Measurements from ENCODE around the gene CD6.

The CD6 gene, protein sequence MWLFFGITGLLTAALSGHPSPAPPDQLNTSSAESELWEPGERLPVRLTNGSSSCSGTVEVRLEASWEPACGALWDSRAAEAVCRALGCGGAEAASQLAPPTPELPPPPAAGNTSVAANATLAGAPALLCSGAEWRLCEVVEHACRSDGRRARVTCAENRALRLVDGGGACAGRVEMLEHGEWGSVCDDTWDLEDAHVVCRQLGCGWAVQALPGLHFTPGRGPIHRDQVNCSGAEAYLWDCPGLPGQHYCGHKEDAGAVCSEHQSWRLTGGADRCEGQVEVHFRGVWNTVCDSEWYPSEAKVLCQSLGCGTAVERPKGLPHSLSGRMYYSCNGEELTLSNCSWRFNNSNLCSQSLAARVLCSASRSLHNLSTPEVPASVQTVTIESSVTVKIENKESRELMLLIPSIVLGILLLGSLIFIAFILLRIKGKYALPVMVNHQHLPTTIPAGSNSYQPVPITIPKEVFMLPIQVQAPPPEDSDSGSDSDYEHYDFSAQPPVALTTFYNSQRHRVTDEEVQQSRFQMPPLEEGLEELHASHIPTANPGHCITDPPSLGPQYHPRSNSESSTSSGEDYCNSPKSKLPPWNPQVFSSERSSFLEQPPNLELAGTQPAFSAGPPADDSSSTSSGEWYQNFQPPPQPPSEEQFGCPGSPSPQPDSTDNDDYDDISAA

GRCh38 chr11:60971520-60971919, at the start of gene CD6:
Gene CD6 (plus strand): TSS chr11:60971680. CDS start chr11:60971866, 186 bp downstream.
- peak; percentile 76 for DNase-seq (ENCODE audit: low spot score)

DNA sequence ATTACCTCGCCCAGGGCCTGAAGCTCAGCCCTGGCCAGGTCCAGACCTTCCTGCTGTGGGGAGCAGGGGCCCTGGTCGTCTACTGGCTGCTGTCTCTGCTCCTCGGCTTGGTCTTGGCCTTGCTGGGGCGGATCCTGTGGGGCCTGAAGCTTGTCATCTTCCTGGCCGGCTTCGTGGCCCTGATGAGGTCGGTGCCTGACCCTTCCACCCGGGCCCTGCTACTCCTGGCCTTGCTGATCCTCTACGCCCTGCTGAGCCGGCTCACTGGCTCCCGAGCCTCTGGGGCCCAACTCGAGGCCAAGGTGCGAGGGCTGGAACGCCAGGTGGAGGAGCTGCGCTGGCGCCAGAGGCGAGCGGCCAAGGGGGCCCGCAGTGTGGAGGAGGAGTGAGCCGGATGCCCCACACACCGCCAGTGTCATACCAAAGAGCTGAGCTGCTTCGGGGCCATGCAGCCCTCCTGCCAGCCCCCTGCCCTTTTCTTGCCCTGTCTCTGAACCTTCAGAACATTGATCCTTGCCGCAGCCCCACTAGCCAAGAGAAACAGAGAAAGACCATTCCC, 49.6 kb upstream of the CD6 start:
- no peak for DNase-seq (ENCODE audit: low spot score)

- DNase-seq (ENCODE audit: low spot score): no peak
These were observed 48.6 kb upstream of the CD6 start for GRCh38 chr11:60922906-60923305.

- DNase-seq (ENCODE audit: low spot score): no peak
These were observed 48.2 kb upstream of the CD6 start for GRCh38 chr11:60923326-60923725.

- DNase-seq (ENCODE audit: low spot score): no peak
These were observed 47.7 kb upstream of the CD6 start for GRCh38 chr11:60923800-60924109.

DNA sequence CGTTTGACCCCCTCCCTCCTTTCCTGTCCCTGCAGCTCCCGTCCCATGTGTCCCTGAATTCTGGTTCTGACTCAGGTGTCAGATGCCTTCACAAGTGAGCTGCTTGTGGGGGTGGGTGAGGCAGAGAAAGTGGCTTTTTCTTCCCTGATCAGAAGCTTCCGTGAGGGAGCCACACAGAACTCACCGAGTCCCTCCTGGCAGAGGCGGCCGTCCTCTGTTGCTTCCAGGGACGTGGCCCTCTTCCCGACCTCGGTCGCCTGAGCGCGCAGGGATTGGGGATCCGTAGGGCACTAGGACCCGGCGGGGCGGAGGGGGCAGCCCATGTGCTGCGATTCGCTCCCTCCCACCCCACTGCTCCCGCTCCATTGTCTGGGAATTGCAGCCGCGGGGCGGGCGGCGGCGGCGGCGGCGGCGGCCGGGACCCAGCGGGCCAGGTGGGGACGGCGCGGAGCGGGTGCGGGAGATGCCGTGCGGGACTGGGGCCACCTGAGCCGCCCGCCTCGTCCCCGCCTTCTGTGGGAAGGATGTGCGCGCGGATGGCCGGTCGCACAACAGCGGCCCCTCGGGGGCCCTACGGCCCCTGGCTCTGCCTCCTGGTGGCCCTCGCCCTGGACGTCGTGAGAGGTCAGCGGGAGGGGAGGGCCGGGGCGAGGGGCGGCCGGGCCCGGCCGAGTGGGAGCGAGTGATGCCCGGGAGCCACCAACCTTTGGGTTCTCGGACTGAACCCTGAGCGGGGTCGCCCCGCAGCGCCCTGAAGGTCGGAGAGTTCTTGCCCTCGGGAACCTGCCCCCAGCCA, 47.2 kb upstream of the CD6 start, which contains the start of gene TMEM132A:
Gene TMEM132A, plus strand, starts transcription at position 351 of the 796 bp plus-strand sequence. Its CDS starts 174 bp downstream, at position 525.
- no peak for DNase-seq (ENCODE audit: low spot score)

DNA sequence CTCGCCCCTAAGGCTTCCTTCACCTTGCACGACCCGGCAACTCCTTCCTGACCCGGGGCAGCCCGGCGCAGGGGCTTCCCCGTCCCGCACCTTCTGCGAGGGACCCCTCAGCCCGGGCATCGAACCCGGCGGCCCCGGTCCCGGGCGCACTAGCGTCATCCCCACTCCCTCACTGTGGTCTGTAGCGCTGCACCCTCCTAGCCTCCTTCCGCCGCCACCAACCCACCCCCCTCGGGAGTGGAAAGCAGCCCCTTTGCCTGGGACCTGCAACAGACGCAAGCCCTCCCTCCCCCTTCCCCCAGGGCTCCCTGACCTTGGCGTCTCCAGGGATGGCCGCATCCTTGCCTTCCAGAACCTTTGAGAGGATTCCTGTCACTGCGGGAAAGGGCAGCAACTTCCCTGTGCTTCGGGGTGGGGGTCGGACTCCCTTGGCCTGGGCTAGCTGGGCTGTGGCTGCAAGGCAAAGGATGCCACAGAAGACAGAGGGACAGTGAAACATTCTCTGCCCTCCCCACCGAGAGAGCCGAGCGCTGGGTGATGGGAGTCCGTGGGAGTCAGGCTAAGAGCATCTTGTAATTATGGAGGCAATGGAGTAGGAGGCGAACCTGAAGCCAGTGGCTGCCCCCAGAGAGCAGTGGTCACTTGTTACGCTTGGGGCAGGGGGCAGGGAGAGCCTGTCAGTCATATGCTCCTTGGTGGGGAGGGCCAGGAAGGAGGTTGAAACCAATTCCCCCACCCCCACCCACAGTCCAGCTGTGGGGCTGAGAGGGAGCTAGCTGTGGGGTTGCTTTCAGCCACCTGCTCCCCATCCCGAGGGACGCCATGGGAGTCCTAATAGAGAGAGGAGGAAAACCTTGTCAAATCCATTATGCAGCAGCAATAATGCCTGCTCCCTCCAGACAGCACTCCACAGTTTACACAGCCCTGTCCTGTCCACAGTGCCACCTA, 46.3 kb upstream of the CD6 start:
- DNase-seq (ENCODE audit: low spot score): no peak

GRCh38 chr11:60925868-60926267, 45.6 kb upstream of the CD6 start:
- no peak for DNase-seq (ENCODE audit: low spot score)

DNA sequence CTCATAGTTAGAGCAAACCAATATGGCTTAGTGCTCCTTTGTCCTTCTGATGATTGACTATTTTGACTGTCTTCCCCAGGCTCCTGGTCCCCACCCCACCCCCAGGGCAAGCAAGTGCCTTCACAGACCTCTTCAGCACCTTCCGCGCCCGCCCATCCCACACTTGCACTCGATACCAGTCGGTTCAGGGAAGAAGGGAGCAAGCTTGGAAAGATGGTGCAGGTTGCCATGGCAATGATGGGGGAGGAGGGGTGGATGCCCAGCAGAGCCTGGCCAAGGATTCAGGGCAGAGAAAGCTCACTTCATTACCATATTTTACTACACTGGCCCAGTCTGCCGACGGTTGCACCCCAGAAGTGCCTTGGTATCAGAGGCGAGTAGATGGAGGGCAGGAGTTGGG, 45.0 kb upstream of the CD6 start:
- no peak for DNase-seq (ENCODE audit: low spot score)

DNA sequence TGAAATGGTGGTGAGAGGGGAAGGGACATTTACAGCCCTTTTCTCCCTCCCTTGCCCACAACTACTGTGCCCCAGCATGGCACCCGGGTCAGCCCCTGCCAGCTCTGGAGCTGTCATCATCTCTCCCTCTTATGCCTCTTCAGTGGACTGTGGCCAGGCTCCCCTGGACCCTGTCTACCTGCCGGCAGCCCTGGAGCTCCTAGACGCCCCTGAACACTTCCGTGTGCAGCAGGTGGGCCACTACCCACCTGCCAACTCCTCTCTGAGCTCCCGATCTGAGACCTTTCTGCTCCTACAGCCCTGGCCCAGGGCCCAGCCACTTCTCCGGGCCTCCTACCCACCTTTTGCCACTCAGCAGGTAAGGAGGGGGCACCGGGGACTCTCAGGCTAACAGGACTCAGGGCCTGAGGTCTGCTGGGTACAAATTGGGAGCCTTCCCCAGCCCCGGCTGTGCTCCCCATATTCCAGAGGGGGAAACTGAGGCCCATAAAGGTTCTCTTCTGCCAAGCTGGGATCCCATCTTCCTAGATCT, 44.4 kb upstream of the CD6 start:
- no peak for DNase-seq (ENCODE audit: low spot score)

DNA sequence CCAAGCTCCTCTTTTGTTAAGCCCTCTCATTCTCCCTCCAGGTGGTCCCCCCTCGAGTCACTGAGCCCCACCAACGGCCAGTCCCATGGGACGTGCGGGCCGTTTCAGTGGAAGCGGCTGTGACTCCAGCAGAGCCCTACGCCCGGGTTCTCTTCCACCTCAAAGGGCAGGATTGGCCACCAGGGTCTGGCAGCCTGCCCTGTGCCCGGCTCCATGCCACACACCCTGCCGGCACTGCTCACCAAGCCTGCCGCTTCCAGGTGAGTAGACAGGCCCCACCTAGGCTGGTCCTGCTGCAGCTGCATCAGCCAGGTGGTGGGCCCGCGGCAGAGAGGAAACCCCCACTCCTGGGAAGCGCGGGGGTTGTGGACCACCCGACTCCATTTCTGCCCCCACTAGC, 43.9 kb upstream of the CD6 start:
- DNase-seq (ENCODE audit: low spot score): no peak

DNA sequence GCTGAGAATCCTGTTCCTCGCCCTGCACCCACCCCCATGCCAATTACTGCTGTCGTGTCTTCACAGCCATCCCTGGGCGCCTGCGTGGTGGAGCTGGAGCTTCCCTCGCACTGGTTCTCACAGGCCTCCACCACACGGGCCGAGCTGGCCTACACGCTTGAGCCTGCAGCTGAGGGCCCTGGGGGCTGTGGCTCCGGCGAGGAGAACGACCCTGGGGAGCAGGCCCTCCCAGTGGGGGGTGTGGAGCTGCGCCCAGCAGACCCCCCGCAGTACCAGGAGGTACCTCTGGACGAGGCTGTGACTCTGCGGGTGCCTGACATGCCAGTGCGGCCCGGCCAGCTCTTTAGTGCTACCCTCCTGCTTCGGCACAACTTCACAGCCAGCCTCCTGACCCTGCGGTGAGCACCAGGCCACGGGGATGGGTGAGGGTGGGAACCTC, 42.9 kb upstream of the CD6 start:
- no peak for DNase-seq (ENCODE audit: low spot score)

- no peak for DNase-seq (ENCODE audit: low spot score)
These were observed 41.7 kb upstream of the CD6 start for GRCh38 chr11:60929764-60930163.

- no peak for DNase-seq (ENCODE audit: low spot score)
These were observed 41.1 kb upstream of the CD6 start for GRCh38 chr11:60930394-60930793.

DNA sequence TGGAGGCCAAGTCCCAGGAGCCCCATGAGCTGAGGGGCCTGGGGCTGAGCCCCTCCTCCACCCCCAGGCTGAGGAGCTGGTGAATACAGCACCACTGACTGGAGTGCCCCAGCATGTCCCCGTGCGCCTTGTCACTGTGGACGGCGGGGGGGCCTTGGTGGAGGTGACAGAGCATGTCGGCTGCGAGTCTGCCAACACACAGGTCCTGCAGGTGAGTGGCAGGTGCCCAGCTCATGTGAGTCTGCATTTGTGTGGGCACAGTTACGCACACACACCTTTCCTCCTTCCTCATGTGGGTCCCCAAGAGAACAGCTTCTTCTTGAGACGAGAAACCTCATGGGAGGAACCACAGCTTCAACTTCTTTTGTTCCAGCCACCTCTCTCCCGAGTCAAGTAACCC, 39.6 kb upstream of the CD6 start:
- DNase-seq (ENCODE audit: low spot score): no peak

DNA sequence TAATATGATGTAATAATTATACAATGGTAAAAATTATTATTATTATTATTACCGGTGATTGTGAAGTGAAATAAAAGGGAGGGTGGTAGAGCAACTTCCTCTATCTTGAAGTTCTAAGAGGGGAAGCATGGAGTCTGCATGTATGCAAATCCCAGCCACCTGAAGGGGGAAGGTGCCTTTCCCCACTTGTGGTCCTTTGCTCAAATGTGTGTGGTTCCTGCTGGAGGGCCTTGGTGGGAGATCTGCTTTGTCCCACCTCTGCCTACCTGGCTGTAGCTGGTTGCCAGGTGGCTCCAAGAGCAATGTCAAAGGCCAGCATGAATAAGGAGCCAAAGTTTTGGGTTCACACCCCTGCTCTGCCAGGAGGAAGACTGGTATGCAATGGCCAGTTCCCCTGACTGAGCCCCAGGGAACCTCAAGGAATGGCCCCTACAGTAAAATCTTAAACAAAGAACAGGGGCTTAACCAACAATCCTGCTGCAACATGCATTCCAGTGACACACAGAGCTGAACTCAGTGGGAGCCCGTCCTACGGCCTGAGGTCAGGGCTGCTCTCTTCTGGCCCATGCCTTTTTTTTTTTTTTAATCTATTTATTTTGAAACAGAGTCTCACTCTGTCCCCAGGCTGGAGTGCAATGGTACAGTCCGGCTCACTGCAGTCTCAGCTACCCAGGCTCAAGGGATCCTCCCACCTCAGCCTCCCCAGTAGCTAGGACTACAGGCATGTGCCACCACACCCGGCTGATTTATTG, 38.7 kb upstream of the CD6 start:
- no peak for DNase-seq (ENCODE audit: low spot score)

GRCh38 chr11:60933416-60934123, 37.9 kb upstream of the CD6 start:
- no peak for DNase-seq (ENCODE audit: low spot score)

GRCh38 chr11:60934124-60934789, 37.2 kb upstream of the CD6 start:
- DNase-seq (ENCODE audit: low spot score): no peak
